HEK293 (cell line): Measurements from ENCODE around the gene ZC3H15.
A peak's percentile ranks its signal among the peaks of the same experiment; 100 is the strongest.

Experiments used
- CTCF ChIA-PET: fragments of 350-600 bp; formaldehyde crosslinking; extraction: SDS; loops from one replicate; lab custom pipeline; 2021; ENCODE audit warnings: antibody characterized with exemption; lab: Yijun Ruan, JAX
- POLR2A ChIA-PET: fragments of 300-600 bp; formaldehyde crosslinking; extraction: SDS; loops from one replicate; lab custom pipeline; 2020; ENCODE audit warnings: antibody characterized with exemption, inconsistent platforms; lab: Yijun Ruan, JAX
- H3K27ac ChIP-seq: fragments of 200-500 bp; sonication (Bioruptor generic); 2 replicates; pipeline ENCODE4 v1.5.1; 2014; ENCODE audit warnings: low read depth, low read length, control low read depth, inconsistent platforms; ENCODE audit errors: extremely low read depth
- H3K36me3 ChIP-seq, 2 experiments: fragments of 200-500 bp in 1 of 2; sonication (Bioruptor generic) in 1 of 2; 1 replicate in 1 of 2; 2 replicates in 1 of 2; pipeline ENCODE4 v1.5.1; 2014 to 2017; ENCODE audit warnings: inconsistent platforms in 2 of 2, low read length in 2 of 2; ENCODE audit not compliant: control insufficient read depth in 2 of 2, insufficient read depth in 1 of 2
- H3K4me1 ChIP-seq: fragments of 200-500 bp; sonication (Bioruptor generic); 2 replicates; pipeline ENCODE4 v1.5.1; 2014; ENCODE audit warnings: mild to moderate bottlenecking, low read length, inconsistent platforms; ENCODE audit not compliant: control insufficient read depth, insufficient read depth
- H3K4me3 ChIP-seq: 2 replicates; pipeline ENCODE4 v1.5.1; 2011; ENCODE audit warnings: low read depth, mild to moderate bottlenecking, control low read depth, low read length, moderate library complexity
- H3K9me3 ChIP-seq: fragments of 200-500 bp; sonication (Bioruptor generic); 2 replicates; pipeline ENCODE4 v1.5.1; 2014; ENCODE audit warnings: low read depth, low read length, inconsistent platforms; ENCODE audit not compliant: control insufficient read depth, insufficient read depth
- PRDM1 ChIP-seq: fragments of 450-650 bp; formaldehyde crosslinking; IDR thresholded peaks from 2 replicates; pipeline ENCODE4; 2016; ENCODE audit warnings: missing biosample characterization, missing genetic modification characterization
- REPIN1 ChIP-seq: fragments of 450-650 bp; formaldehyde crosslinking; IDR thresholded peaks from 2 replicates; pipeline ENCODE4 v1.5.1; 2017; ENCODE audit warnings: missing biosample characterization, missing genetic modification characterization, low read depth
- TCF7L2 ChIP-seq: IDR thresholded peaks from 2 replicates; pipeline ENCODE4 v1.6.1; 2011; ENCODE audit warnings: low read depth, mild to moderate bottlenecking, inconsistent platforms, low read length, moderate library complexity, borderline replicate concordance
- TRIM28 ChIP-seq: IDR thresholded peaks from 2 replicates; pipeline ENCODE4 v1.6.1; 2011; ENCODE audit warnings: low read length, control low read depth, borderline replicate concordance
- ZFP3 ChIP-seq: fragments of 450-650 bp; formaldehyde crosslinking; IDR thresholded peaks from 2 replicates; pipeline ENCODE4 v1.5.1; 2016; ENCODE audit warnings: low read depth, missing biosample characterization, missing genetic modification characterization
- ZNF10 ChIP-seq: fragments of 450-650 bp; formaldehyde crosslinking; IDR thresholded peaks from 2 replicates; pipeline ENCODE4 v1.5.1; 2017; ENCODE audit warnings: missing biosample characterization, missing genetic modification characterization
- ZNF157 ChIP-seq: fragments of 450-650 bp; formaldehyde crosslinking; IDR thresholded peaks from 2 replicates; pipeline ENCODE4 v1.5.1; 2016; ENCODE audit warnings: missing biosample characterization, missing genetic modification characterization
- ZNF530 ChIP-seq: fragments of 450-650 bp; formaldehyde crosslinking; IDR thresholded peaks from 2 replicates; pipeline ENCODE4 v1.5.1; 2016; ENCODE audit warnings: low read depth, missing biosample characterization, missing genetic modification characterization
- ZNF624 ChIP-seq: fragments of 450-650 bp; formaldehyde crosslinking; IDR thresholded peaks from 2 replicates; pipeline ENCODE4 v1.5.1; 2017; ENCODE audit warnings: missing biosample characterization, missing genetic modification characterization
- ZNF654 ChIP-seq: fragments of 450-650 bp; formaldehyde crosslinking; IDR thresholded peaks from 2 replicates; pipeline ENCODE4 v1.5.1; 2016; ENCODE audit warnings: low read depth, missing biosample characterization, missing genetic modification characterization
- ZNF792 ChIP-seq: fragments of 450-650 bp; formaldehyde crosslinking; IDR thresholded peaks from 2 replicates; pipeline ENCODE4 v1.5.1; 2016; ENCODE audit warnings: missing biosample characterization, missing genetic modification characterization
- TF ChIP-seq, protein P1 (sequence below): fragments of 450-650 bp; formaldehyde crosslinking; IDR thresholded peaks from 2 replicates; pipeline ENCODE4 v1.5.1; 2016; ENCODE audit warnings: missing biosample characterization, missing genetic modification characterization
- TF ChIP-seq, protein P2 (sequence below): fragments of 450-650 bp; formaldehyde crosslinking; conservative IDR thresholded peaks from 2 replicates; pipeline ENCODE4 v1.5.1; 2016; ENCODE audit warnings: low read depth, missing biosample characterization, missing genetic modification characterization
- TF ChIP-seq, protein P3 (sequence below): fragments of 450-650 bp; formaldehyde crosslinking; IDR thresholded peaks from 2 replicates; pipeline ENCODE4 v1.5.1; 2016; ENCODE audit warnings: missing biosample characterization, missing genetic modification characterization
- TF ChIP-seq, protein P4 (sequence below): fragments of 450-650 bp; formaldehyde crosslinking; IDR thresholded peaks from 2 replicates; pipeline ENCODE4 v1.5.1; 2016; ENCODE audit warnings: missing biosample characterization, missing genetic modification characterization
- TF ChIP-seq, protein P5 (sequence below): fragments of 450-650 bp; formaldehyde crosslinking; IDR thresholded peaks from 2 replicates; pipeline ENCODE4 v1.5.1; 2016; ENCODE audit warnings: missing biosample characterization, missing genetic modification characterization

The ZC3H15 gene

DNA sequence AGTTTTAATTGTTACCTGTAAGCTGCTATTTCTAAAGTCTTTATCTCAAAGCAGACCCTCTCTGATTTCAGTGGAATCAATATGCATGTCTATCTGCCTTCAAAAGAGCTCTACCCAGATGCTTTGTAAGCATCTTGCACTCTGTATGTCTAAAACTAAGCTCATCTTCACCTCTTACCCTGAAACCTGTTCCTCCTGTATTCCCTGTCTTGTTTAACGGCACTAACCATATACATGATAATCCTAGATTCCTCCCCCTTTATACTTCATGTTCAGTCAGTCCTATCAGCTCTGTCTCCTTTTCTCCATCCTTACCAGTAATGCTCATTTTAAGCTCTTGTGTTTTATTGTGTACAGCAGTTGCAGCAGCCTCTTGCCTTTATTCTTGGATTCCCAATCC lies 12.8 kb downstream of the ZC3H15 start (continued):
- TF ChIP-seq, protein P1, sequence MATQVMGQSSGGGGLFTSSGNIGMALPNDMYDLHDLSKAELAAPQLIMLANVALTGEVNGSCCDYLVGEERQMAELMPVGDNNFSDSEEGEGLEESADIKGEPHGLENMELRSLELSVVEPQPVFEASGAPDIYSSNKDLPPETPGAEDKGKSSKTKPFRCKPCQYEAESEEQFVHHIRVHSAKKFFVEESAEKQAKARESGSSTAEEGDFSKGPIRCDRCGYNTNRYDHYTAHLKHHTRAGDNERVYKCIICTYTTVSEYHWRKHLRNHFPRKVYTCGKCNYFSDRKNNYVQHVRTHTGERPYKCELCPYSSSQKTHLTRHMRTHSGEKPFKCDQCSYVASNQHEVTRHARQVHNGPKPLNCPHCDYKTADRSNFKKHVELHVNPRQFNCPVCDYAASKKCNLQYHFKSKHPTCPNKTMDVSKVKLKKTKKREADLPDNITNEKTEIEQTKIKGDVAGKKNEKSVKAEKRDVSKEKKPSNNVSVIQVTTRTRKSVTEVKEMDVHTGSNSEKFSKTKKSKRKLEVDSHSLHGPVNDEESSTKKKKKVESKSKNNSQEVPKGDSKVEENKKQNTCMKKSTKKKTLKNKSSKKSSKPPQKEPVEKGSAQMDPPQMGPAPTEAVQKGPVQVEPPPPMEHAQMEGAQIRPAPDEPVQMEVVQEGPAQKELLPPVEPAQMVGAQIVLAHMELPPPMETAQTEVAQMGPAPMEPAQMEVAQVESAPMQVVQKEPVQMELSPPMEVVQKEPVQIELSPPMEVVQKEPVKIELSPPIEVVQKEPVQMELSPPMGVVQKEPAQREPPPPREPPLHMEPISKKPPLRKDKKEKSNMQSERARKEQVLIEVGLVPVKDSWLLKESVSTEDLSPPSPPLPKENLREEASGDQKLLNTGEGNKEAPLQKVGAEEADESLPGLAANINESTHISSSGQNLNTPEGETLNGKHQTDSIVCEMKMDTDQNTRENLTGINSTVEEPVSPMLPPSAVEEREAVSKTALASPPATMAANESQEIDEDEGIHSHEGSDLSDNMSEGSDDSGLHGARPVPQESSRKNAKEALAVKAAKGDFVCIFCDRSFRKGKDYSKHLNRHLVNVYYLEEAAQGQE = no peak
- no peak for TF ChIP-seq ZNF624
- no peak for TF ChIP-seq ZNF10 (tag by site-specific recombination)
- TF ChIP-seq, protein P2, sequence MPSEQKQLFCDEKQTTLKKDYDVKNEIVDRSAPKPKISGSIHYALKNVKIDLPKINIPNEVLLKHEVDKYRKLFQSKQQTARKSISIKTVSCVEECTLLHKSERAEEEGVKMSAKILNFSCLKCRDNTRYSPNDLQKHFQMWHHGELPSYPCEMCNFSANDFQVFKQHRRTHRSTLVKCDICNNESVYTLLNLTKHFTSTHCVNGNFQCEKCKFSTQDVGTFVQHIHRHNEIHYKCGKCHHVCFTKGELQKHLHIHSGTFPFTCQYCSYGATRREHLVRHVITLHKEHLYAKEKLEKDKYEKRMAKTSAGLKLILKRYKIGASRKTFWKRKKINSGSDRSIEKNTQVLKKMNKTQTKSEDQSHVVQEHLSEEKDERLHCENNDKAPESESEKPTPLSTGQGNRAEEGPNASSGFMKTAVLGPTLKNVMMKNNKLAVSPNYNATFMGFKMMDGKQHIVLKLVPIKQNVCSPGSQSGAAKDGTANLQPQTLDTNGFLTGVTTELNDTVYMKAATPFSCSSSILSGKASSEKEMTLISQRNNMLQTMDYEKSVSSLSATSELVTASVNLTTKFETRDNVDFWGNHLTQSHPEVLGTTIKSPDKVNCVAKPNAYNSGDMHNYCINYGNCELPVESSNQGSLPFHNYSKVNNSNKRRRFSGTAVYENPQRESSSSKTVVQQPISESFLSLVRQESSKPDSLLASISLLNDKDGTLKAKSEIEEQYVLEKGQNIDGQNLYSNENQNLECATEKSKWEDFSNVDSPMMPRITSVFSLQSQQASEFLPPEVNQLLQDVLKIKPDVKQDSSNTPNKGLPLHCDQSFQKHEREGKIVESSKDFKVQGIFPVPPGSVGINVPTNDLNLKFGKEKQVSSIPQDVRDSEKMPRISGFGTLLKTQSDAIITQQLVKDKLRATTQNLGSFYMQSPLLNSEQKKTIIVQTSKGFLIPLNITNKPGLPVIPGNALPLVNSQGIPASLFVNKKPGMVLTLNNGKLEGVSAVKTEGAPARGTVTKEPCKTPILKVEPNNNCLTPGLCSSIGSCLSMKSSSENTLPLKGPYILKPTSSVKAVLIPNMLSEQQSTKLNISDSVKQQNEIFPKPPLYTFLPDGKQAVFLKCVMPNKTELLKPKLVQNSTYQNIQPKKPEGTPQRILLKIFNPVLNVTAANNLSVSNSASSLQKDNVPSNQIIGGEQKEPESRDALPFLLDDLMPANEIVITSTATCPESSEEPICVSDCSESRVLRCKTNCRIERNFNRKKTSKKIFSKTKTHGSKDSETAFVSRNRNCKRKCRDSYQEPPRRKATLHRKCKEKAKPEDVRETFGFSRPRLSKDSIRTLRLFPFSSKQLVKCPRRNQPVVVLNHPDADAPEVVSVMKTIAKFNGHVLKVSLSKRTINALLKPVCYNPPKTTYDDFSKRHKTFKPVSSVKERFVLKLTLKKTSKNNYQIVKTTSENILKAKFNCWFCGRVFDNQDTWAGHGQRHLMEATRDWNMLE = no peak
- TF ChIP-seq, protein P3, sequence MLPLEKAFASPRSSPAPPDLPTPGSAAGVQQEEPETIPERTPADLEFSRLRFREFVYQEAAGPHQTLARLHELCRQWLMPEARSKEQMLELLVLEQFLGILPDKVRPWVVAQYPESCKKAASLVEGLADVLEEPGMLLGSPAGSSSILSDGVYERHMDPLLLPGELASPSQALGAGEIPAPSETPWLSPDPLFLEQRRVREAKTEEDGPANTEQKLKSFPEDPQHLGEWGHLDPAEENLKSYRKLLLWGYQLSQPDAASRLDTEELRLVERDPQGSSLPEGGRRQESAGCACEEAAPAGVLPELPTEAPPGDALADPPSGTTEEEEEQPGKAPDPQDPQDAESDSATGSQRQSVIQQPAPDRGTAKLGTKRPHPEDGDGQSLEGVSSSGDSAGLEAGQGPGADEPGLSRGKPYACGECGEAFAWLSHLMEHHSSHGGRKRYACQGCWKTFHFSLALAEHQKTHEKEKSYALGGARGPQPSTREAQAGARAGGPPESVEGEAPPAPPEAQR (tag by site-specific recombination) = no peak

DNA sequence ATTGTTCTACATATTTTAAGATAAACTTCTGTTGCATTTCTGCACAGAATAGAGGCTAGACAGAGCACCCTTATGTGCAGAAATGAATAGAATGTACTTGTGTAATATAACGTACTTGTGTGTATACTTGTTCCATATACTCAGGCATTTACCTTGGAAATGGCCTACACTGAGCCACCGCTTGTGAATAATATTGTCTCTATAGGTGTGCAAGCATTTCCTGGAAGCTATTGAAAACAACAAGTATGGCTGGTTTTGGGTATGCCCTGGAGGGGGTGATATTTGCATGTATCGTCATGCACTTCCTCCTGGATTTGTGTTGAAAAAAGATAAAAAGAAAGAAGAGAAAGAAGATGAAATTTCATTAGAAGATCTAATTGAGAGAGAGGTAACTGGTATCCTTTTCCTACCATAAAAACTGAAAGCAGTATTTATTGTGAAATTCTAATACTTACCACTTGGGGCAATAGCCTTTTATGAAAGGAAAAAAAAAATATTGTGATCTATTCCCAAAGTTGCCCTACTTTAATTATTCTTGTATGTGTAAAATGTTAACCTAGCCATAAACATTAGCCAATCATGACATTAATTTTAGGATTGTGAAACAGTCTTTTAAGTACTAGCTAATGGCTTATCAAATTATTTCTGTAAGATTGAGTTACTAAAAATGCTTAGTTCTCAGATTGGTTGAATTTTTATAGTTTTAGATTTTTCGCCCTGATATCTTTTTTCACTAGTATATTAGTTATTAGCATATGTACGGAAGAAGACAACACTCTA lies 18.0 kb downstream of the ZC3H15 start:
- H3K36me3 ChIP-seq = peaks cover 43 to 95% of the 10 kb centered on the region in 2 experiments
- POLR2A ChIA-PET = interaction anchor here (2.3 kb wide), 1 partner anchor 86 kb away, joined by 9 read pairs; the partner anchor contains the start of gene ITGAV
- H3K27ac ChIP-seq = no peak overlapping the region
- no peaks in the 10 kb centered on the region for H3K4me1 ChIP-seq
- no peak overlapping the region for H3K4me3 ChIP-seq
- CTCF ChIA-PET = interaction anchor here (0.5 to 4.8 kb wide), 32 partner anchors 8 to 1213 kb away, joined by 3 to 74 read pairs (median 4); partner anchors contain the start of gene ITGAV
- TF ChIP-seq, protein P4, sequence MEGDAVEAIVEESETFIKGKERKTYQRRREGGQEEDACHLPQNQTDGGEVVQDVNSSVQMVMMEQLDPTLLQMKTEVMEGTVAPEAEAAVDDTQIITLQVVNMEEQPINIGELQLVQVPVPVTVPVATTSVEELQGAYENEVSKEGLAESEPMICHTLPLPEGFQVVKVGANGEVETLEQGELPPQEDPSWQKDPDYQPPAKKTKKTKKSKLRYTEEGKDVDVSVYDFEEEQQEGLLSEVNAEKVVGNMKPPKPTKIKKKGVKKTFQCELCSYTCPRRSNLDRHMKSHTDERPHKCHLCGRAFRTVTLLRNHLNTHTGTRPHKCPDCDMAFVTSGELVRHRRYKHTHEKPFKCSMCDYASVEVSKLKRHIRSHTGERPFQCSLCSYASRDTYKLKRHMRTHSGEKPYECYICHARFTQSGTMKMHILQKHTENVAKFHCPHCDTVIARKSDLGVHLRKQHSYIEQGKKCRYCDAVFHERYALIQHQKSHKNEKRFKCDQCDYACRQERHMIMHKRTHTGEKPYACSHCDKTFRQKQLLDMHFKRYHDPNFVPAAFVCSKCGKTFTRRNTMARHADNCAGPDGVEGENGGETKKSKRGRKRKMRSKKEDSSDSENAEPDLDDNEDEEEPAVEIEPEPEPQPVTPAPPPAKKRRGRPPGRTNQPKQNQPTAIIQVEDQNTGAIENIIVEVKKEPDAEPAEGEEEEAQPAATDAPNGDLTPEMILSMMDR = 0 out of 2 replicates have a peak, but pooled peaks have one; percentile 7
- TF ChIP-seq TRIM28 = no peak
- no peak for TF ChIP-seq TCF7L2
- TF ChIP-seq ZNF530 = no peak
- no peak for TF ChIP-seq ZNF157 (tag by site-specific recombination)
- TF ChIP-seq PRDM1 (tag by site-specific recombination) = peak; percentile 59; the same call in 1 of the 2 replicates
- TF ChIP-seq ZNF792 = no peak
- no peak for TF ChIP-seq REPIN1 (tag by site-specific recombination)
- TF ChIP-seq ZFP3 (tag by site-specific recombination) = no peak
- TF ChIP-seq, protein P5, sequence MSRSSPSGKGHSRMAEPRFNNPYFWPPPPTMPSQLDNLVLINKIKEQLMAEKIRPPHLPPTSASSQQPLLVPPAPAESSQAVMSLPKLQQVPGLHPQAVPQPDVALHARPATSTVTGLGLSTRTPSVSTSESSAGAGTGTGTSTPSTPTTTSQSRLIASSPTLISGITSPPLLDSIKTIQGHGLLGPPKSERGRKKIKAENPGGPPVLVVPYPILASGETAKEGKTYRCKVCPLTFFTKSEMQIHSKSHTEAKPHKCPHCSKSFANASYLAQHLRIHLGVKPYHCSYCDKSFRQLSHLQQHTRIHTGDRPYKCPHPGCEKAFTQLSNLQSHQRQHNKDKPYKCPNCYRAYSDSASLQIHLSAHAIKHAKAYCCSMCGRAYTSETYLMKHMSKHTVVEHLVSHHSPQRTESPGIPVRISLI (tag by site-specific recombination) = 0 out of 2 replicates have a peak, but pooled peaks have one; percentile 16
- peak; percentile 36 for TF ChIP-seq ZNF654 (tag by site-specific recombination)
- TF ChIP-seq, all 188 proteins: peak for 4
- H3K9me3 ChIP-seq = no peaks in the 10 kb centered on the region
